HG03460 (cell line): ENCODE measurements around the gene CPLANE1.
A peak's percentile ranks its signal among the peaks of the same experiment; 100 is the strongest.
"Not testable (repeated sequence)": the region's sequence is repeated elsewhere in the genome, so short reads cannot be mapped to it uniquely, and the experiment has no call there.

Experiments
- ATAC-seq: cut with Tn5 transposase; IDR thresholded peaks from one replicate; pipeline ENCODE4 v1.9.1; 2021; ENCODE audit not compliant: unreplicated experiment

The CPLANE1 gene

DNA sequence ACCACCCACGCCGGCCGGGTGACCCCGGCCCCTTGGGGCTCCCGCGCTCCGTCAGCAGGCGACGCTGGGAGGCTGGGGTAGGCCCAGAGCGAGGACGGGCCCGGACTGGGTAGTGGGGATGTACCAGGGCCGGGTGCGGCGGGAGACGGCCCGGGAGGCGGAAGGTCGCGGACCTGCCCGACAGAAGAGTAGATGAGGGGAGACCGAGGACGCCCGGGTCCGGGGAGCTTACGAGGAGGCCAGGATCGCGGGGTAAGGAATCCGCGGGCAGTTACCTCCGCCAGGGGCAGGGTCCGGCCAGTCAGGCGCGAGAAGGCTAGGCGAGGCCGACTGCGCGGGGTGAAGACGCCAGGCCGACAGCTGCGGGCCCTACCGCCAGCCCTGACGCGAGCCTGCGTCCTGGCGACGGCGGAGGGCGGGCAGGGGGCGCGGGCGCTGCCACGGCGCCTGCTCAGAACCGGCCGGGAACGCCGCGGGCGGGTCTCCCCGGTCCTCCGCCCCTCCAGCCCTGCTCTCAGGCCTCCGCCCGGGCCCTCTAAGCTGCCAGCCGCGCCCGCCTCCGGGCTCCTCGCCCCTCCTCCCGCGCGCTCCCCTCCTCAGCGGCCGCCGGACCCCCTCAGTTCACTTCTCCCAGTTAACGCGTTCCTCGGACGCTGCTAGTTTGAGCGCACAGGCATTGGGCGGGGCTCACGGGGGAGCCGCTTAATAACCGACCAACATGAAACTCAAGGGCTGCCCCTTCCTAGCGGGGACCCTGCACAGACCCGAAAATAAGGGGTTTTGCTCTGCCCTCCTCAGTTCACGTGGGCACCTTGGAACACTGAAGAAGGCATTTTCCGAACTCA lies at the start of gene CPLANE1:
Gene CPLANE1 (minus strand): TSS at position 407 of the 845 bp plus-strand sequence. CDS start 1,678 bp downstream, outside the sequence.
- ATAC-seq: peak; percentile 81

DNA sequence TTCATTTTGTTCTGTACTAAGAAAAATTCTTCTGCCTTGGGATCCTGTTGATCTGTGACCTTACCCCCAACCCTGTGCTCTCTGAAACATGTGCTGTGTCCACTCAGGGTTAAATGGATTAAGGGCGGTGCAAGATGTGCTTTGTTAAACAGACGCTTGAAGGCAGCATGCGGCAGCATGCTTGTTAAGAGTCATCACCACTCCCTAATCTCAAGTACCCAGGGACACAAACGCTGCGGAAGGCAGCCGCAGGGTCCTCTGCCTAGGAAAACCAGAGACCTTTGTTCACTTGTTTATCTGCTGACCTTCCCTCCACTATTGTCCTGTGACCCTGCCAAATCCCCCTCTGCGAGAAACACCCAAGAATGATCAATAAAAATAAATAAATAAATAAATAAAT lies 47.1 kb upstream of the CPLANE1 start:
- not testable (repeated sequence) for ATAC-seq

DNA sequence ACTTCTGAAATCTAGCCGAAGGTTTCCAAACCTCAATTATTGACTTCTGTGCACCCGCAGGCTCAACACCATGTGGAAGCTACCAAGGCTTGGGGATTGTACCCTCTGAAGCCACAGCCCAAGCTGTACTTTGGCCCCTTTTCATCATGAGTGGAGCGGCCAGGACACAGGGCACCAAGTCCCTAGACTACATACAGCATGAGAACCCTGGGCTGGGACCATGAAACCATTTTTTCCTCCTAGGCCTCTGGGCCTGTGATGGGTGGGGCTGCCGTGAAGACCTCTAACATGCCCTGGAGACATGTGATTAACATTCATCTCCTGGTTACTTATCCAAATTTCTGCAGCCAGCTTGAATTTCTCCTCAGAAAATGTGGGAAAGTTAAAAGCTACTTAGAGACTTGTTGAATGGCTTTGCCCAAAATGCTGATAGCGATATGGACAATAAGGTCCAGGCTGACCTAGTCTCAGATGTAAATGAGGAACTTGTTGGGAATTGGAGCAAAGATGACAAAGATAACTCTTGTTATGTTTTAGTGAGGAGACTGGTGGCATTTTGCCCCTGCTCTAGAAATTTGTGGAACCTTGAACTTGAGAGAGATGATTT lies 34.1 kb upstream of the CPLANE1 start:
- no peak for ATAC-seq

DNA sequence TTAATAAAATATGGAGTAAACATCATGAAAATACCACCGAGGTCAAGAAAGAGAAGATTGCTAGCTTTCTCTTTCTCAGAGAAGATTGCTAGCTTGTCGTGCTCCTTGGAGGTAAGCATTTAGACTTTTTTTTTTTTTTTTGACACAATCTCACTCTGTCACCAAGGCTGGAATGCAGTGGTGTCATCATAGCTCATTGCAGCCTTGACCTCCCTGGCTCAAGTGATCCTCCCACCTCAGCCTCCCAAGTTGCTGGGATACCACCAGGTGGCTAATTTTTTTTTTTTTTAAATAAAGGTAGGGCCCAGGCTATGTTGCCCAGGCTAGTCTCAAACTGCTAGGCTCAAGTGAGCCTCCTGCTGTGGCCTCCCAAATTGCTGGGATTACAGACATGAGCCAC lies 26.3 kb upstream of the CPLANE1 start:
- ATAC-seq: no peak

DNA sequence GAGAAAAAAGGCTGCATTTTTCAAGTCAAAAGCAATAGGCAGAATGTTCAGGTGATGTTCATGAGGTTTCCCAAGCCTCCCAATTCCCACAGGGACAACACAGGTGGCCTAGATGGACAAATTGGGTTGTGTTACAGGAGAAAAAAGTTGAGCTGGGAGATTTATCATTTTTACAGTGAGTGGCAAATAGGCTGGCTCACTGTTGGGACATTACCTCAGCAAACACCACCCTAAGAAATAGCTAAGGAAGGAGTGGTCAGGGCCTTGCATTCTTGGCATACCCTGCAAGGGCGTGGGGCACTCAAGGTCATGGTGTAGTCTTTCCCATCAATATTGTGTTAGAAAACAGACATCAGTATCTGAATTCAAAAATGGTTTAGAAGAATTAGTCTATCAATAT lies 23.3 kb upstream of the CPLANE1 start:
- ATAC-seq: no peak

DNA sequence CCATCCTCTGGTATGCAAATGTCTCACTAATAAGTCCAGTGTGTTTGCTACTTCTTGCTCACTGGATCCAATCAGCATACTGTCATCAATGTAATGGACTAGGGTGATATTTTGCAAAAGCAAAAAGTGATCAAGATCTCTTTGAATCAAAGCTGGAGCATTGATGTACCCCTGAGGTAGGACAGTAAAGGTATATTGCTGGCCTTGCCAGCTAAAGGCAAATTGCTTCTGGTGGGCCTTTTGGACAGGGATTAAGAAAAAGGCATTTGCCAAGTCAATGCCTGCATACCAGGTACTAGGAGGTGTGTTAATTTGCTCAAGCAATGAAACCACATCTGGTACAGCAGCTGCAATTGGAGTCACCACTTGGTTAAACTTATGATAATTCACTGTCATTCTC lies 18.9 kb upstream of the CPLANE1 start:
- ATAC-seq: not testable (repeated sequence)

DNA sequence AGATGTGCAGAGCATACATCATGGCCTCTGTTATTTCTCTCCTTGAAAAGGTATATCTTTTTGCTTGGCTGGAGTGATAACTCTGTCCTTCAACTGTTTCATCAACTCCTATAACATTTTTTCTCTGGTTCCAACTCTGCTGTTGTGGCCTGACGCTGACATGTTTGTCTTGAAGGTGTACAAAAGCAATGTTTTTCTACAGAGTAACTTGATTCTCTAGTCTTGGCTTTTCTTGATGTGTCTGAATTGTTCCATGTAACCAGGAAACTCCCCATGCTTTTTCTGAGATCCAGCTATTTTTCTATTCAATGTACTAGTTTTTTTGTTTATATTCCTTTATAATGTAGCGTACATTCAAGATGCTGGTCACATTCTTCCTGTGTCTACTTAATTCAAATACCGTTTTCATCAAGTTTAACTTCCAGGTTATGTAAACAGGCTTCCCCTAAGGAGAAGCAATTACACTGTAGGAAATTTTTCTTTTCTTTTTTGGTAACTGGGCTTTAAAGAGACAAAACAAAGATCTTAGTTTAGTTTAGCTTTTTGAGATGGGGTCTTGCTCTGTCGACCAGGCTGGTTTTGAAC lies 6.7 kb upstream of the CPLANE1 start:
- no peak for ATAC-seq

DNA sequence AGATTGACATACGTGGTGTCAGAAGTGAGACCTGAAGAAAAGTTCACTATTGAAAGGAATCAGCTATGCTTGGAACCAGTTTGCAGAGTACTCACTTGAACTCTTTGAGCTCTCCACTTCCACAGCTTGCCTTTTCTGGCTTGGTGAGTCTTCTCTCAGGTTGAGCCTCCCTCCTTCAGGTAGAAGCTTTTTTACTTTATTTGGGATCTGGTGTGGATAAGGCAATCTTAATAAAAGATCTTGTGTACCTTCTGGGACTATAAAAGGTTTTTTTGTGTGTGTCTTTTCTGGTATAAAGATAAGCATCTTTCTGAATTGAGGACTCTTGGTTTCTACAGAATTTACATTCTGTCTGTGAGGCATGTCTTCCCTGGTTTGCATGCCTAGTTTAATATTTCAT lies 5.4 kb upstream of the CPLANE1 start:
- ATAC-seq: no peak

DNA sequence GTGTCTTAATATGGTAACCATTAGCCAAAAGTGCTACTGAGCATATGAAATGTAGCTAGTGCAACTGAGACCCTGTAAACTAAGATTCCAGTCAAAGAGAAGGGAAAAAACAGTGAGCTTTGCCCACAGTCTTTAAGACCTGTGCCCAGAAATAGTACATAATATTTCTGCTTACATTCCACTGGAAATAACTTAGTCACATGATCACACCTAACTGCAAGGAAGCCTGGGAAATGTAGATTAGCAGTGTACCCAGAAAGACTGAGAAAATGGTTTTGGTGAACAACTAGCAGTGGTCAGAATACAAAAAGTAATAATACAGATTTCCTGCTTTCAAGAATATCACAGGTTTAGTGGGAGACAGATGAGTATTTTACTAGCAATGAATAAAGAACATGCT lies 2.5 kb upstream of the CPLANE1 start:
- no peak for ATAC-seq

DNA sequence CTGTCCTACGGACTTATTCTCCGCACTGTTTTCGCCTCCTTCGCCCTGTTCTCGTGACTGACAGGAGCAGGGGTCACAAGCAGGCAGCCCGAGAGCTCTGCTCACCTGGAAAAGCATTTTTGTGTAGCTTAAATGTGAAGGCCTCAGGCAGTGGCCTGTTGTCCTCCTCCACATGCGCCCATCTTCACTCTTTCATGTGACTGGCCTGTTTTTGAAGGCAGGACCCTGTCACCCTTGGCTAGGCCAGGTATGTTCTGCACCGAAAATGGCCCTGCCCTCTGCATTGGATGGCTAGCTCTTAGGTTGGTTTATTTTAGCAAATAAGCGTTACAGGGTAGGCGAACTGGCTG lies 614 bp upstream of the CPLANE1 start:
- ATAC-seq: no peak

DNA sequence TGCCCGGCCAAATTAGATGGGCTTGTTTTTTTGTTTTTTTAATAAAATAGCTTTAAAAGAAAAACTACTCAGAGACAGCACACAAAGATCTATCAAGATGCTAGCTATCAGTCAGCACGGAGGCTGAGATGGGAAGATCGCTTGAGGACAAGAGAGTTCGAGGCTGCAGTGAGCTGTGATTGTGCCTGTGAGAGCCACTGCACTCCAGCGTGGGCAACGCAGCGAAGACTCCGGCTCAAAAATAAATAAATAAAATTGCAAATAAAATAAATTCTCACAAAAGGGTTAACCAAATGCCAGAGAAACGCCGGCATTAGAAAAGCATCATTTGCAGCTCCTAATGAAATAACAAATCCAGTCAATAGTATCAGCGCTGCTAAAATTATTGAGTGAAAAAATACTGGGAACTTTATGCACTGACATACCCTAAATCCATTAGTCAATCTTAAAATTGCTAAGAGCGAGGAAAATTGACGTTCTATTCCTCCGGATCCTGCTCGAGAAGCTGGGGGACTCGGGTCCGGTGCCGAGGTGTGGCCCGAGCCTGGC lies 681 bp downstream of the CPLANE1 start:
- no peak for ATAC-seq

DNA sequence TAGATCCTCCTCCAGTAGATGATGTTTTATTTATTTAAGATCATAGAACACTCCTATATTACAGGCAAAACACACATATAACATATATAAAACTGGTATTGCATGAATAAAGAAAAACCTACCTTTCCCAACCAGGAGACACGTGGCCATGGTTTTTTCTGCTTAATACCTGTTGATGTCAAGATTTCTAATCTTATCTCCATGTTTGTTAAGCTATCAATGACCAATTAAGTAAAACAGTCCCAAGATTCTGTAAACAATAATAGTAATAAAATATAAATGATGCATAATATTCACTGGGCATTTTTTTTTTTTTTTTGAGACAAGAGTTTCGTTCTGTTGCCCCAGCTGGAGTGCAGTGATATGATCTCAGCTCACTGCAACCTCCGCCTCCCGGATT lies 1.7 kb downstream of the CPLANE1 start:
- ATAC-seq: no peak

DNA sequence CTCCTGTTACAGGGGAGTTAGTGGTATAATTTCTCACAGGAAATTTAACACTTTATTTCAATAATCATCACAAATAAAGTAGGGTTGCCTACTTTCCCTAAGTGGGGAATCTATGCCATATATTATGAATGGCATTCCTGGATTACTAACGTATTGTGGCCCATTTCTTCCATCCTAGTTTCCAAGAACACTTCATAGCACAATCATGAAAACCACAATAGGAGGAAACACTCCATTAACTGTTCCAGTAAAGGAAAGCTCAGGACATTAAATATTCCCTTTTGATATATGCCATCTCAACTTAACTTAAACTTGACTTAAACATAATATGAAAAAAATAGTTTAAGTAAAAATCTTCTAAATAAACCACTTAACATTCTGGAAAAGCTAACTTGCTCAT lies 2.1 kb downstream of the CPLANE1 start:
- ATAC-seq: no peak

DNA sequence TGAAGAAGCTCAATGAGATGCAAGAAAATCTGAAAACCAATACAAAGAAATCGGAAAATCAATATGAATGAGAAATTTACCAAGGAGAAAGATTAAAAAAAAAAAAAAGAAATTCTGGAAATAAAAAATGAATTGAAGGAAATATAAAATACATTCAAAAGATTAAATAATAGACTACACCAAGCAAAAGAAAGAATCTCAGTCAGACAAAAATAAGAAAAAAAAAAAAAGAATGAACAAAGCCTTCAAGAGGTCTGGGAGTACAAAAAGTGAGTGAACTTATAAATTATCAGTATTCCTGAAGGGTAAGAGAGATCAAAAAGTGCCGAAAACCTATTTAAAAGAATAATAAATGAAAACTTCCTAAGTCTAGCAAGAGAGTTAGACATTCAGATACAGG lies 14.9 kb downstream of the CPLANE1 start:
- no peak for ATAC-seq

DNA sequence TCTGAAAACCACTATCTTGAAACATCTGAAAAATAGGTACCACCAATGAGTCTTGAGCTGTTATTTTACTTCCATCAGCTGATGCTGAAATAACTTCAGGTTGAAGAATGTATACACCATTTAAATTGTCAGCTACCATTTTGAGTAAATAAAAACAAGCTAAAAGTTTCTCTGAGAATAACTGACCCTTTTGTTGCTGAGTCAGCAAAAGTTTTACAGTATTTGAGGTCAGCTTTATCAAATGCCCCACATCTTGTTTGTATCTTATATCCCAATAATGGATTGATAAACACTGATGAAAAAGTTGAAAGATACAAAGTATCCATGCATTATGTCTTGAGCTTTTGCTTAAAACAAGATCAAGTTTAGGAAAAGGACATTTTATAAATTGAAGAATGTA lies 22.8 kb downstream of the CPLANE1 start:
- no peak for ATAC-seq

DNA sequence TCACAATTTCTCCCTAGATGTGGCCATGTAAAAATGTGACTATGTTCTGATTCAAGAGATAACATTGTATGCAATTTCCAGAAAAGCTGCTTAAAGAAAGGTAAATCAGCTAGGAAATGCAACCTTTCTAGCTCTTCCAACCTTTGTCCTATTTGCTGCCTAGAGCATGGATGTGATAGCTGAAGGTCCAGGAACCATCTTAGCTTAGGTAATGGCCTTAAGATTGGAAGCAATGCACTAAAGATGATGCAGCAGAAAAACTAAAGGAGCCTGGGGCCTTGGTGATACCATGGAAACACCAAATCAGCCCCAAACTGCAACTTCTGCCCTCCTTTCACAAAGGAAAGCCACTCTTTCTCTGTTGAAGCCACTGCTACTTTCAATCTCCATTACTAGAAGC lies 27.0 kb downstream of the CPLANE1 start:
- no peak for ATAC-seq

DNA sequence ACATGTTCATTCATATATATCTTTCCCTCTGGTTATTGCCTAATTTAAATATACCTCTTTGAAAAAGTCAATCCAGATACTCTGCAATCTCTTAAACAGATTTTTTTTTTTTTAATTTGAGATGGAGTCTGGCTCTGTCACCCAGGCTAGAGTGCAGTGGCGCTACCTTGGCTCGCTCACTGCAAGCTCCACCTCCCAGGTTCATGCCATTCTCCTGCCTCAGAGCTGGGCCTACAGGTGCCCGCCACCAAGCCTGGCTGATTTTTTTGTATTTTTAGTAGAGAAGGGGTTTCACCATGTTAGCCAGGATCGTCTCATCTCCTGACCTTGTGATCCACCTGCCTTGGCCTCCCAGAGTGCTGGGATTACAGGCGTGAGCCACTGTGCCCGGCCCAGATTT lies 28.8 kb downstream of the CPLANE1 start:
- not testable (repeated sequence) for ATAC-seq

DNA sequence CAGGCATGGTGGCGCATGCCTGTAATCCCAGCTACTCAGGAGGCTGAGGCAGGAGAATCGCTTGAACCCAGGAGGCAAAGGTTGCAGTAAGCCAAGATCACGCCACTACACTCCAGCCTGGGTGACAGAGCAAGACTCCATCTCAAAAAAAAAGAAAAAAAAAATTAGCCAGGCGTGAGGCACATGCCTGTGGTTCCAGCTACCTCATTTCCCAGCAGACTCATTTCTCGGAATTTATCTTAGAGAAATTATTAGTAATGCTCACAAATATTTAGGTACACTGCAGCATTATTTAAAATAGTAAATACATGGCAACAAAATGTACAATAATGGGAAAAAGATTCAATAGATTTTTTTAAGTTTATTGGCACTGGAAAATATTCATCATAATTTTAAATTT lies 29.8 kb downstream of the CPLANE1 start:
- ATAC-seq: not testable (repeated sequence)

DNA sequence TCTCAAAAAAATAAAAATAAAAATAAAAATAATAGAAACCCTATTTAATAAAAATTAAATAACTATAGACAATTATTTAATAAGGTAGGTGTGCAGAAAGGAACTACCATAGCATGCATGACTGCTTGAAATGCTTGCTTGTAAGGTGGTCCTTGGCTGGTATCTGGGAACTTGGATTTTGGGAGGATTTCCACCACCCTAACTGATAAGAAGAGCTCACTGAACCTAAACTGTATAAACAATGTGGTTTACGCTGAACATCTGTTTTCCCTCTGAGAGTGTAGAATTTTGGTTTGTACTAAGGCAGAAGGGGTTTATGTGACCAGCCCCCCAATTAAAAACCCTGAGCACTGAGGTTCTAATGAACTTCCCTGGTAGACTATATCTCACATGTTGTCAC lies 31.2 kb downstream of the CPLANE1 start:
- no peak for ATAC-seq

DNA sequence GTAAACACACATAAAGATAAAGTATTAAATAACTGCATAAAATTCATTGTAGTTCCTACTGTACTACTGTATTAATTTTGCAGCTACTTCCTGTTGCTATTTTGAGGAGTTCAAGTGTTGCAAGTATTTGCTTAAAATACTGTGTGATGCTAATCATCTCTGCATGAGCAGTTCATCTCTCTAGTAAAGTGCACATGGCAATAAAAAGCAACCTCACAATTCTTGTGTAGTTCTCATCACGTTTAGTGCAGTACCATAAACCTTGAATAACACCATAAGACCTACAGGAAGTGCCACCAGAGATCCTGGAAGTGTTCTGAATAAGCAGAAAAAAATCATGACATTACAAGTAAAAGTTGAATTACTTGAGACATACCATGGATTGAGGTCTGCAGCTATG lies 34.6 kb downstream of the CPLANE1 start:
- no peak for ATAC-seq

DNA sequence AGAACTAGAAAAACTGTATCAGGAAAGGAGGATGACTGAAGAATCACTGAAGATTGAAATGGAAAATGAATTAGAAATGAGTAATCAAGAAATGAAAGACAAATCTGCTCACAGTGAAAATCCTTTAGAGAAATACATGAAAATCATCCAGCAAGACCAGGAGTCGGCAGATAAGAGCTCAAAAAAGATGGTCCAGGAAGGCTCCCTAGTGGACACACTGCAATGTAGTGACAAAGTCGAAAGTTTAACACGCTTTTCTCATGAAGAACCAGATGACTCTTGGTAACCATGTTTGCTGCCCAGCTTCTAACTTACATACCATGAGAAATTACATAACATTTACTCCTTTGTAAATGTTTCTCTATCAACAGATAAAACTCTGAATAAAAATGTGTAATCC lies 37.1 kb downstream of the CPLANE1 start:
- no peak for ATAC-seq

DNA sequence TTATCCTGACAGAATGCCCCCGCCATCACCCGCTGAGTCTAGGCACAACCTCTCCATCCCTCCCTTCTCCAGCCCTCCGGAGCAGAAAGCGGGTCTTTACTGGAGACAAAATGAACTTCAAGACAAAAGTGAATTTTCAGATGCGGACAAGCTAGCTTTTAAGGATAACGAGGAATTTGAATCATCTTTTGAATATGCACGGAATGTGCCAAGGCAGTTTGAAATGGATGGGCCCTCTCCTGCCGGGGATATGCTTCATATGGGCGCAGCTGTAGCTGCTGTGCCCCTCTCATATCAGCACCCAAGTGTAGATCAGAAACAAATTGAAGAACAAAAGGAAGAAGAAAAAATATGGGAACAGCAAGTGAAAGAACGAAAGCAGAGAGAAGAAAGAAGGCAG lies 37.5 kb downstream of the CPLANE1 start:
- ATAC-seq: no peak
